Measurements from ENCODE around the gene SLC7A6. TPM values are rescaled to one million over a fixed set of nuclear protein-coding genes. Genes with fewer than 3 reads are reported as not detected.

The SLC7A6 gene
- total and polyA plus RNA-seq, 2 of the 13 experiments (the other 11 are each of a cell fraction or from before 2014, with no cell fraction given), result 35.8 to 70.8 TPM

DNA sequence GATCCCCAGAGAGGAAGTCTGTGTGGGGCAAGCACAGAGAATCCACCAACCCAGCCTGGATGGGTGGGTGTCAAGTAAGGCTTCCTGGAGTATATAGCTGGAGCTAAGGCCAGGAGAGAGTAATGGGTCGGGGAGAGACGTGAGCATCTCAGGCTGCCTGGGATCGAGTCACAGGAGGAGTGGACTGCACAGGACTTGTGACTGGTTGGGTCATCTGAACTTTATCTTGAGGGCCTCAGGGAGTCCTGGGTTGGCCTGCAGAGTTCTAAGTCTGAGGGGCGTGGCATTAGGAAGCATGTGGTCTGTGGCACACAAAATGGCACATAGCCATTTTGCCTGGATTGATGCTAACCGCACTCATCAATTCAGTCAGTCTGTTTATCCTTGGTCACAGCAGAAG lies 17.7 kb upstream of the SLC7A6 start:
- H3K4me3 ChIP-seq (replicated peaks in 1 of 3; ENCODE audit: insufficient read depth in 1 of 3, low read depth in 2 of 3, low read length in 3 of 3), result peak overlapping the region in 1 of 3 experiments; percentile 97; a peak in 1 of 6 replicates
- 84% methylated on average over 5 of the region's 5 CpGs for WGBS (ENCODE audit: low lambda C conversion rate)
- intact Hi-C loops (cut with micrococcal nuclease; ENCODE audit: unreplicated experiment), result no loop called here
- TF ChIP-seq ZNF333 (CRISPR knock-in tag; IDR thresholded peaks at IDR 0.05; ENCODE audit: borderline replicate concordance) (no peak), ZFP41 (CRISPR knock-in tag; IDR thresholded peaks at IDR 0.05; ENCODE audit: borderline replicate concordance) (no peak), ZNF496 (CRISPR knock-in tag; IDR thresholded peaks at IDR 0.05; ENCODE audit: insufficient replicate concordance) (no peak), ZNF230 (CRISPR knock-in tag; IDR thresholded peaks at IDR 0.05) (no peak), KLF9 (CRISPR knock-in tag; IDR thresholded peaks at IDR 0.05; ENCODE audit: low read depth) (no peak), ZNF354B (CRISPR knock-in tag; IDR thresholded peaks at IDR 0.05) (no peak), ZNF678 (CRISPR knock-in tag; IDR thresholded peaks at IDR 0.05) (no peak), ZBTB39 (CRISPR knock-in tag; IDR thresholded peaks at IDR 0.05) (no peak), ZNF256 (CRISPR knock-in tag; conservative IDR thresholded peaks at IDR 0.05) (no peak), CCDC6 (CRISPR knock-in tag; IDR thresholded peaks at IDR 0.05) (no peak), PBX3 (CRISPR knock-in tag; IDR thresholded peaks at IDR 0.05; ENCODE audit: borderline replicate concordance) (no peak), ZNF350 (CRISPR knock-in tag; IDR thresholded peaks at IDR 0.05; ENCODE audit: borderline replicate concordance, low read depth) (no peak), ZNF792 (CRISPR knock-in tag; IDR thresholded peaks at IDR 0.05) (no peak), SMC3 (IDR thresholded peaks at IDR 0.05; ENCODE audit: low read length) (no peak)
- TF ChIP-seq, protein P1, sequence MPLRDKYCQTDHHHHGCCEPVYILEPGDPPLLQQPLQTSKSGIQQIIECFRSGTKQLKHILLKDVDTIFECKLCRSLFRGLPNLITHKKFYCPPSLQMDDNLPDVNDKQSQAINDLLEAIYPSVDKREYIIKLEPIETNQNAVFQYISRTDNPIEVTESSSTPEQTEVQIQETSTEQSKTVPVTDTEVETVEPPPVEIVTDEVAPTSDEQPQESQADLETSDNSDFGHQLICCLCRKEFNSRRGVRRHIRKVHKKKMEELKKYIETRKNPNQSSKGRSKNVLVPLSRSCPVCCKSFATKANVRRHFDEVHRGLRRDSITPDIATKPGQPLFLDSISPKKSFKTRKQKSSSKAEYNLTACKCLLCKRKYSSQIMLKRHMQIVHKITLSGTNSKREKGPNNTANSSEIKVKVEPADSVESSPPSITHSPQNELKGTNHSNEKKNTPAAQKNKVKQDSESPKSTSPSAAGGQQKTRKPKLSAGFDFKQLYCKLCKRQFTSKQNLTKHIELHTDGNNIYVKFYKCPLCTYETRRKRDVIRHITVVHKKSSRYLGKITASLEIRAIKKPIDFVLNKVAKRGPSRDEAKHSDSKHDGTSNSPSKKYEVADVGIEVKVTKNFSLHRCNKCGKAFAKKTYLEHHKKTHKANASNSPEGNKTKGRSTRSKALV (CRISPR knock-in tag; IDR thresholded peaks at IDR 0.05), result no peak
- TF ChIP-seq, protein P2, sequence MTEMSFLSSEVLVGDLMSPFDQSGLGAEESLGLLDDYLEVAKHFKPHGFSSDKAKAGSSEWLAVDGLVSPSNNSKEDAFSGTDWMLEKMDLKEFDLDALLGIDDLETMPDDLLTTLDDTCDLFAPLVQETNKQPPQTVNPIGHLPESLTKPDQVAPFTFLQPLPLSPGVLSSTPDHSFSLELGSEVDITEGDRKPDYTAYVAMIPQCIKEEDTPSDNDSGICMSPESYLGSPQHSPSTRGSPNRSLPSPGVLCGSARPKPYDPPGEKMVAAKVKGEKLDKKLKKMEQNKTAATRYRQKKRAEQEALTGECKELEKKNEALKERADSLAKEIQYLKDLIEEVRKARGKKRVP (CRISPR knock-in tag; IDR thresholded peaks at IDR 0.05), result no peak
- TF ChIP-seq, protein P3, sequence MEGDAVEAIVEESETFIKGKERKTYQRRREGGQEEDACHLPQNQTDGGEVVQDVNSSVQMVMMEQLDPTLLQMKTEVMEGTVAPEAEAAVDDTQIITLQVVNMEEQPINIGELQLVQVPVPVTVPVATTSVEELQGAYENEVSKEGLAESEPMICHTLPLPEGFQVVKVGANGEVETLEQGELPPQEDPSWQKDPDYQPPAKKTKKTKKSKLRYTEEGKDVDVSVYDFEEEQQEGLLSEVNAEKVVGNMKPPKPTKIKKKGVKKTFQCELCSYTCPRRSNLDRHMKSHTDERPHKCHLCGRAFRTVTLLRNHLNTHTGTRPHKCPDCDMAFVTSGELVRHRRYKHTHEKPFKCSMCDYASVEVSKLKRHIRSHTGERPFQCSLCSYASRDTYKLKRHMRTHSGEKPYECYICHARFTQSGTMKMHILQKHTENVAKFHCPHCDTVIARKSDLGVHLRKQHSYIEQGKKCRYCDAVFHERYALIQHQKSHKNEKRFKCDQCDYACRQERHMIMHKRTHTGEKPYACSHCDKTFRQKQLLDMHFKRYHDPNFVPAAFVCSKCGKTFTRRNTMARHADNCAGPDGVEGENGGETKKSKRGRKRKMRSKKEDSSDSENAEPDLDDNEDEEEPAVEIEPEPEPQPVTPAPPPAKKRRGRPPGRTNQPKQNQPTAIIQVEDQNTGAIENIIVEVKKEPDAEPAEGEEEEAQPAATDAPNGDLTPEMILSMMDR (CRISPR knock-in tag; IDR thresholded peaks at IDR 0.05), result no peak

More for the DNA sequence above, 17.7 kb upstream of the SLC7A6 start:
- H3K27ac ChIP-seq (ENCODE audit: extremely low read length, insufficient read depth, low read length), result no peak overlapping the region
- H3K9ac ChIP-seq (ENCODE audit: insufficient read depth, low read depth, low read length), result no peak overlapping the region; the same call in 1 of the 2 replicates
- DNase-seq (ENCODE audit: low spot score), result no peak
- POLR2A ChIA-PET, result interaction anchor here (0.8 to 2.9 kb wide), 3 partner anchors 10 to 65 kb away, joined by 3 to 16 read pairs (median 4); partner anchors contain the start of genes PRMT7 and SLC7A6OS
- H3K9me3 ChIP-seq (ENCODE audit: low read length), result no peaks in the 10 kb centered on the region
- ATAC-seq, result no peak
- H3K27me3 ChIP-seq (ENCODE audit: control insufficient read depth in 1 of 2, insufficient read depth in 2 of 2, low read length in 2 of 2), result no peaks in the 10 kb centered on the region; a peak in 1 of 5 replicates
- CTCF ChIA-PET (ENCODE audit: low intra/inter-chr PET ratio, low total read pairs), result no interaction called here
- peaks cover 4 to 14% of the 10 kb centered on the region in 2 experiments; a peak in 4 of 5 replicates for H3K36me3 ChIP-seq (replicated peaks in 1 of 2; ENCODE audit: control insufficient read depth in 1 of 2, insufficient read depth in 2 of 2, low read length in 2 of 2)
- in situ Hi-C loops (cut with HindIII; ENCODE audit: extremely low pct_ligation_motif_present, low pct_unique_long_range_greater_than_20kb), result no loop called here
- BruUV-seq (replicated peaks), result no TSS peak
- peaks cover 59% of the 10 kb centered on the region for H3K4me1 ChIP-seq (ENCODE audit: insufficient read depth, low read length)
- FAIRE-seq, result no peak
- no peaks in the 10 kb centered on the region for H3K79me2 ChIP-seq (ENCODE audit: insufficient read depth, low read length)
- no peak overlapping the region for H2AFZ ChIP-seq (ENCODE audit: low read length)
- H4K20me1 ChIP-seq (ENCODE audit: insufficient read depth, low read length), result no peaks in the 10 kb centered on the region
- H3K4me2 ChIP-seq (ENCODE audit: low read depth, low read length), result peak overlapping the region; percentile 89
